ENCODE data around the gene CBS. TPM values are rescaled to one million over a fixed set of nuclear protein-coding genes. Genes with fewer than 3 reads are reported as not detected.

Gene CBS
- total and polyA plus RNA-seq, 2 of the 13 experiments (the other 11 are each of a cell fraction or from before 2014, with no cell fraction given): 64.7 to 99.3 TPM

- intact Hi-C loops (cut with micrococcal nuclease; ENCODE audit: unreplicated experiment) (no loop called here), in situ Hi-C loops (cut with HindIII; ENCODE audit: extremely low pct_ligation_motif_present, low pct_unique_long_range_greater_than_20kb) (no loop called here)
- Histone ChIP-seq H3K27me3 (ENCODE audit: control insufficient read depth in 1 of 2, insufficient read depth in 2 of 2, low read length in 2 of 2) (no peaks in the 10 kb centered on the region), H3K79me2 (ENCODE audit: insufficient read depth, low read length) (no peaks in the 10 kb centered on the region), H4K20me1 (ENCODE audit: insufficient read depth, low read length) (no peaks in the 10 kb centered on the region), H3K36me3 (replicated peaks in 1 of 2; ENCODE audit: control insufficient read depth in 1 of 2, insufficient read depth in 2 of 2, low read length in 2 of 2) (peaks cover 0 to 20% of the 10 kb centered on the region in 2 experiments; a peak in 3 of 5 replicates), H3K4me1 (ENCODE audit: insufficient read depth, low read length) (no peaks in the 10 kb centered on the region), H2AFZ (ENCODE audit: low read length) (no peak overlapping the region), H3K4me3 (replicated peaks in 1 of 3; ENCODE audit: insufficient read depth in 1 of 3, low read depth in 2 of 3, low read length in 3 of 3) (no peak overlapping the region), H3K27ac (ENCODE audit: extremely low read length, insufficient read depth, low read length) (no peak overlapping the region), H3K4me2 (ENCODE audit: low read depth, low read length) (no peak overlapping the region), H3K9me3 (ENCODE audit: low read length) (peaks cover under 1% of the 10 kb centered on the region; the same call in 1 of the 2 replicates), H3K9ac (ENCODE audit: insufficient read depth, low read depth, low read length) (no peak overlapping the region)
- FAIRE-seq: no peak
- no peak for TF ChIP-seq EZH2 (conservative IDR thresholded peaks at IDR 0.05; ENCODE audit: low read depth, low read length)
- no peak for TF ChIP-seq THAP11 (CRISPR knock-in tag; IDR thresholded peaks at IDR 0.05)
- no peak for TF ChIP-seq STAG1 (CRISPR knock-in tag; IDR thresholded peaks at IDR 0.05)
- no peak for TF ChIP-seq ZFP41 (CRISPR knock-in tag; IDR thresholded peaks at IDR 0.05; ENCODE audit: borderline replicate concordance)
- no peak for TF ChIP-seq MED1 (CRISPR knock-in tag; IDR thresholded peaks at IDR 0.05)
- no peak for TF ChIP-seq TBP (CRISPR knock-in tag; IDR thresholded peaks at IDR 0.05)
- TF ChIP-seq CENPBD1 (CRISPR knock-in tag; IDR thresholded peaks at IDR 0.05; ENCODE audit: borderline replicate concordance, low read depth): no peak
- TF ChIP-seq KDM3A (CRISPR knock-in tag; IDR thresholded peaks at IDR 0.05; ENCODE audit: low read depth): no peak
- TF ChIP-seq FOXA3 (CRISPR knock-in tag; IDR thresholded peaks at IDR 0.05): no peak
- 0 out of 2 replicates have a peak, but pooled peaks have one; percentile 35 for TF ChIP-seq MAFF (IDR thresholded peaks at IDR 0.05; ENCODE audit: low read depth, low read length)
- TF ChIP-seq MAFK (conservative IDR thresholded peaks at IDR 0.05 in 1 of 2, IDR thresholded peaks at IDR 0.05 in 1 of 2; ENCODE audit: low read length in 2 of 2): peak; percentile 56 to 62
- TF ChIP-seq ZNF503 (CRISPR knock-in tag; IDR thresholded peaks at IDR 0.05): no peak
- no peak for TF ChIP-seq NFYB (CRISPR knock-in tag; IDR thresholded peaks at IDR 0.05)
- no peak for TF ChIP-seq YEATS2 (CRISPR knock-in tag; IDR thresholded peaks at IDR 0.05; ENCODE audit: borderline replicate concordance)
- TF ChIP-seq ATF1 (CRISPR knock-in tag; IDR thresholded peaks at IDR 0.05): no peak
- no peak for TF ChIP-seq MLXIP (CRISPR knock-in tag; IDR thresholded peaks at IDR 0.05; ENCODE audit: borderline replicate concordance)
- TF ChIP-seq SRSF1 (optimal IDR thresholded peaks at IDR 0.05; ENCODE audit: low read depth, low read length): no peak
- ATAC-seq: no peak
- POLR2A ChIA-PET: no interaction called here
- DNase-seq (ENCODE audit: low spot score): no peak
- 87% methylated on average over 9 of the region's 9 CpGs for WGBS (ENCODE audit: low lambda C conversion rate)
- CTCF ChIA-PET (ENCODE audit: low intra/inter-chr PET ratio, low total read pairs): no interaction called here
- BruUV-seq (replicated peaks): no TSS peak
These were observed 70.0 kb downstream of the CBS start for GRCh38 chr21:43005635-43006034.
